Body of pancreas (tissue), 4 donors: ENCODE results near the gene FCN3.

Experiments used
- POLR2A ChIP-seq, 3 donors: fragments of 450-650 bp; IDR thresholded peaks; one replicate each; pipeline ENCODE4 v1.6.1; 2016; ENCODE audit warnings: antibody characterized with exemption in 3 of 3, mild to moderate bottlenecking in 2 of 3
- TF ChIP-seq, protein P1 (sequence below), 7 experiments: fragments of 450-650 bp in 4 of 7; fragments of 200-600 bp in 3 of 7; sonication (generic) in 3 of 7; IDR thresholded peaks; one replicate each; pipeline ENCODE4 v1.5.1; 2016 to 2019; ENCODE audit warnings: antibody characterized with exemption in 7 of 7

DNA sequence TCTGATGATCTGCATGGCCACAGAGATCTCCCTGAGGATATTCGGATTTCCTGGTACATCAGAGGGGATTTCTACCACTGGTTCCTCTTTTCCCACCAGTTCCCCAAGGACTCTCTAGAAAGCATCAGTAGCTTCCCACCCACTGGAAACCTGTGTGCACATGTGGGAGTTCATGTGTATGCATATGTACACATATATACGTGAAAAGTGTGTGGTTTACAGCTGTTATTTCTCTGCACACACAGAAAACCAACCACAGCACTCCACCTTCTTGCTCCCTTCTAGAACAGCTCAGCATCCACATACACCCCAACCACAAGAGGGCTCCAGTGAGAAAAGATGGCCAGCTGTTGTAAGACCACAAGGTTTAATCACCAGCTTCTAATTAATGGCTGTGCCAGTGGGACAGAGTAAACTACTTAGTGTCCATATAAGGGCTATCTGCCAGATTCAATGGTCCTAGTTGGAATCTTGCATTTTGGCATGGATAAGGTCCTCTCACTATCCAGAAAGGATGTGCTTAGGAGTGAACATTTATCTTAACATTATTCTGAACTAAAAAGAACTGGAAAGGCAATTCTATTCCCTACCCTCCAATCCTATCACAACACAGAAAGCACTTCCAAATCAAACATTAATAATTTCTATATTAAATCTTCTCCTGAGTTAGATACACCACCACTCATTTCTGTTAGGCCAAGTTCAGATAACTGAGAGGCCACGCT lies 41.9 kb upstream of the FCN3 start:
- TF ChIP-seq, protein P1, sequence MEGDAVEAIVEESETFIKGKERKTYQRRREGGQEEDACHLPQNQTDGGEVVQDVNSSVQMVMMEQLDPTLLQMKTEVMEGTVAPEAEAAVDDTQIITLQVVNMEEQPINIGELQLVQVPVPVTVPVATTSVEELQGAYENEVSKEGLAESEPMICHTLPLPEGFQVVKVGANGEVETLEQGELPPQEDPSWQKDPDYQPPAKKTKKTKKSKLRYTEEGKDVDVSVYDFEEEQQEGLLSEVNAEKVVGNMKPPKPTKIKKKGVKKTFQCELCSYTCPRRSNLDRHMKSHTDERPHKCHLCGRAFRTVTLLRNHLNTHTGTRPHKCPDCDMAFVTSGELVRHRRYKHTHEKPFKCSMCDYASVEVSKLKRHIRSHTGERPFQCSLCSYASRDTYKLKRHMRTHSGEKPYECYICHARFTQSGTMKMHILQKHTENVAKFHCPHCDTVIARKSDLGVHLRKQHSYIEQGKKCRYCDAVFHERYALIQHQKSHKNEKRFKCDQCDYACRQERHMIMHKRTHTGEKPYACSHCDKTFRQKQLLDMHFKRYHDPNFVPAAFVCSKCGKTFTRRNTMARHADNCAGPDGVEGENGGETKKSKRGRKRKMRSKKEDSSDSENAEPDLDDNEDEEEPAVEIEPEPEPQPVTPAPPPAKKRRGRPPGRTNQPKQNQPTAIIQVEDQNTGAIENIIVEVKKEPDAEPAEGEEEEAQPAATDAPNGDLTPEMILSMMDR (IDR thresholded peaks at IDR 0.05) = peak in 6 of 7 experiments; percentile 20 to 55 (median 50)
- TF ChIP-seq POLR2A (IDR thresholded peaks at IDR 0.05) = no peak
